Fibroblast of skin of abdomen (primary cell): ENCODE data around the gene NSA2. TPM values are rescaled to one million over a fixed set of nuclear protein-coding genes. Genes with fewer than 3 reads are reported as not detected.
"Not testable (repeated sequence)": the region's sequence is repeated elsewhere in the genome, so short reads cannot be mapped to it uniquely, and the experiment has no call there.

Source experiments
- DNase-seq: peaks from one replicate; pipeline ENCODE4 v3.0.0-alpha.2; 2013
- polyA plus RNA-seq, 2 experiments: library from polyadenylated mRNA; unstranded; fragments of 120-200 nt; gene quantifications; one replicate each; pipeline ENCODE4 v1.2.1, GENCODE V29; 2013; ENCODE audit not compliant: insufficient read length in 2 of 2

Gene NSA2
- 149 TPM for polyA plus RNA-seq (2013, experiment 1 of 2; ENCODE audit: insufficient read length)
- polyA plus RNA-seq (2013, experiment 2 of 2; ENCODE audit: insufficient read length) = 150 TPM

DNA sequence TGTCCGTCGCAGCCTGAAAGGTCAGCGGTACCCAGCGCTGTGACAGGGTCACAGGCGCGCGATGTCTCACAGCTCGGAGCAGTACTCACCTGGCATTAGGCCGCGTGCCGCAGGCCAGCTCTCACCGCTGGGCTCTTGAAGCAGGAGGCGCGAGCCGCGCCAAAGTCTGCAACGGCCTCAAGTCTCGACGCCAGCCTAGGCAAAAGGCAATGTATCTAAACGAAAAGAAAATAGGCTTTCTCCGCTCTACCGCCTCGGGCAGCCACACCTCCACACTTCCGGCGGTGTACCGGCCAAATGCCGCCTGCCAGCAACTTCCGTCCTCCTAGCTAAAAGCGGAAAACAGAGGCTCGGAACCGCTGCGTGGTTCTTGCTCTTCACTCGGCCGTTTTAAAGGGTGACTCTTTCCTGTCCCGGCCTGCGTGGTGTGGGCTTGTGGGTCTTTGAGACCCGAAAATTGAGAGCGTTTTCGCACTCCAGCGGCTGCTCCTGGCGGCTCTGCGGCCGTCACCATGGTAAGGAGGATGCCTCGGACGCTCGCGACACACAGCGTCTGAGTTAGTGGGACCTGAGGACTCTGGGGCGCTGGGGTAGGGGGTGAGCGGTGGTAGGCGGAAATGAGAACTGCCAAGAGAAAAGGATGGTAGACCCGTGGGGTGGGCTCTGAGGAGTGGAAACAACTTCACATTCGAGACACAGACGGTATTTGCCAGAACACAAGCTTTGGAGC, at the start of gene NSA2, which contains the start of gene GFM2:
Gene NSA2 (plus strand): TSS at position 401 of the 730 bp plus-strand sequence. CDS start 112 bp downstream, at position 513.
Gene GFM2 (minus strand): TSS at position 269 of the 730 bp plus-strand sequence. CDS start 3,375 bp downstream, outside the sequence.
- peak; percentile 92 for DNase-seq

DNA sequence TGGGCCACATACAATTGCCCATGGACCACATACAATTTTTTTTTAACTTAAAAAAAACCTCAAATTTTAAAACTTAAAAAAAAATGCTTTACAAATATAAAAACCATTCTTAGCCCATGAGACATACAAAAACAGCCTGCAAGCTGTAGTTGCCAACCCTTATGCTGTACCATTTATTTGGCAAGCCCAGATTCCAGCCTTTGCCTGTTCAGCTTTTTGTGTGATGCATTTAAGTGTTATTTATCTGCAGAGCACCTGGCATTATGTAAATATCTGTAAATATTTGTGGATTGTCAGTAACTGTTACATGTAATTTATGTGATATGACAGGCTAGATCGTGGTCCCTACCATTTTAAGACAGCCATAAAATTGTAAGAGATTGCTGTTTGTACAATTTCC, 49.5 kb upstream of the NSA2 start:
- DNase-seq = no peak

DNA sequence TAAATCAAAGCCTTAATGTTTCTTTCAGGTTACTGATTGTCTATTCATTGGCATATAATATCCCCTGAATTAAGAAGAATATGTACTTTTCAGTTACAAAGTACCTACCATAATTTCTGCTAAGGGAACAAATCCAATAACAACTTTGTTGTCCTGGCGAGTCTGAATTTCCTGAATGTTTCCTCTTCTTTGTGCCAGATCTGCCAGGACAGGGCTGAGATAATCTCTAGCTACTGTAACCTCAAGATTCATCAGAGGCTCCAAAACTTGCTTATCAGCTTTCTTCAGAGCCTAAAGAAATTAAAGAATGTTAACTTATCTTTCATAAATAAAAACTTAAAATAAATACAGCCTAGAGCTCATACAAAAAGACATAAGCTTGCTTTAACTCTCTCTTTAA, 44.8 kb upstream of the NSA2 start:
- no peak for DNase-seq

DNA sequence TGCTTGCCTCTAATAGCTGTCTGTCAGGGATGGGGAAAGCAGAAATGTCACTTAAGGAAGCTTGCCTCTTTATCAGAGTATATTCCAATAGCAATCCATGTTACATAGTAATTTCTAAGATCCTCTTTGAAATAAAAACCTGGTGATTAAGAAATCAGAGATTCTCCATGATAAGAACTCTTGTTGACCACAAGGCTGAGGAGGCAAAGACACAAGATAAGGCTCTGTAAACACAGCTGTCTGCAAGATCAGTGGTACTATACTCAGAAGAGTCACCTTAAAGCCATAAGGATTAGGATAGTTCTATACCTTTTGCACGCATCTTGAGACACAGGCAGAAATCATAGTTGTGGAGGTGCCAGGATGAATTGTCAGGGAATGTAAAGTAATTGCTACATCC, 41.7 kb upstream of the NSA2 start:
- no peak for DNase-seq

DNA sequence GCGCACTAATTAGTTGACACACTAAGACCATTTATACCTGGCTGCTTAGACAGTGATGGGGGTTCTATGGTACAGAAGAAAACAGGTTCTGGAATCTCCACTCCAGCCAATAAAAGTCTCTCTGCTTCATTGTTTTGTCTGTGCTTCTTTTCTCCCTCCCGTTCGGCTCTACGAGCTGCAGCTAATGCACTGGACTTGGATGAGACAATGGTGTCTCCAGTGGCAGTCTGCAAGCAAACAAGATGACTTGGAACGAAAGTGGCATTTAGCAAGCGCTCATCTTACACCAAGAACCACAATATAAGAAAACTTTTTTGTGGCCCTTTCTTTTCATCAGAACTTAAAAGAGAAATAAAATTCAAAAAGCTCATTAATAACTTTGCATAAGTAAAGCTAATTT, 30.3 kb upstream of the NSA2 start:
- DNase-seq = no peak

DNA sequence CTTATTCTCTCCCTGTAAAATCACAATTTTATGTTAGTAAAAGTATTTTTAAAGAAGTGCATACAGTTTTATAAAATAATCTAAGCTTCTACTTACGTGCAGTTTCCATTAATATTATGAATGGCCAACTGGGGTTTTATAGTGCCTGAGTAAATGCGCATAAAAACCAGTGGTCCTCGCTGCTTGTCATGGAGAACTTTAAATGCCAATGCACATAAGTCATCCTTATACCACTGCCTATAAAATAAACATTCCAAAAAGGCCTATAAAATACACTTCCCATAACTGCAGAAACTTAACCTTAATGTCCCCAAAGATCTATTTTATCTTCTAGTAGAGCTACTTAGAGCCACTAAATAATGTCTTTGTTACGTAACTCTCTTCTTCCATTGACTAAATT, 28.6 kb upstream of the NSA2 start:
- no peak for DNase-seq

DNA sequence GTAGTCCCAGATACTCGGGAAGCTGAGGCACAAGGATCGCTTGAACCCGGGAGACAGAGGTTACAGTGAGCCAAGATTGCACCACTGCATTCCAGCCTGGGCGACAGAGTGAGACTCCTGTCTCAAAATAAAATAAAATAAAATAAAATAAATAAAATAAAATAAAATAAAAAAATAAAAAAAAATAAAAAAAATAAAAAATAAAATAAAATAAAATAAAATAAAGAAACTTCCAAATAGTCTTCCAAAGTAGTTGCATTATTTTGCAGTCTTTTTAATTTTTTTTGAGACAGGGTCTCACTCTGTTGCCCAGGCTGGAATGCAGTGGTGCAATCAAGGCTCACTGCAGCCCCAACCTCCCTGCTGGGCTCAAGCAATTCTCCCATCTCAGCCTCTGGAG, 18.3 kb upstream of the NSA2 start:
- not testable (repeated sequence) for DNase-seq

DNA sequence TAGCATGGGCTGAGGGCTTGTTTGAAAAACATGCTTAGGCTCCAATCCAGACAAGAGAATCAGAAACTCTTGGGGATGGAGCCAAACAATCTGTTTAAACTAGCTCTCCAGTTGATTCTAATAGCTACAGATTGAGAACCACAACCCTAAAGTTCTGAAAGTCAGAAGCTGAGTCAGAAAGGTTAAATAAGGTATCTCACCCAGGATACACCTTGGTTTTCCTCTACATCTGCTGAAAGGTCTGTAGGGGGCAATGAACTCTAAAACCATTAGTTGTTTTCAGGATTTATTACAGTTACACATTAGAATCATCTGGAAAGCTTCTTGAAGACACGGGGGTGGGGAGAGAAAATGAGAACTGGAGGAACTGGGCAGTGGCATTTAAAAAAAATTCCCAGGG, 5.8 kb upstream of the NSA2 start:
- no peak for DNase-seq

DNA sequence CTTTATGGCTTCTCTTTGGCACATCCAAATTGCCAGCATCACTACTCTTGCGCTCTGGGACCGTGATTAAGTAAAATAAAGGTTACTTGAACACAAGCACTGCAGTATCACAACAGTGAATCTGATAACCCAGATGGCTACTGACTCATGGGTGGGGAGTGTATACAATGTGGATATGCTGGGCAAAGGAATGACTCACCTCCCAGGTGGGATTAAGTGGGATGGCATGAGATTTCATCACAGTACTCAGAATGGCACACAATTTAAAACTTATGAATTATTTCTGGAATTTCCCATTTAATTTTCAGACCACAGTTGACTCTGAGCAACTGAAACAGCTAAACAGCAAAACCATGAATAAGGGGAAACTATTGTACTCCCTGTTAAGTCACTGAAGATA, 4.5 kb upstream of the NSA2 start:
- DNase-seq = peak; percentile 60

DNA sequence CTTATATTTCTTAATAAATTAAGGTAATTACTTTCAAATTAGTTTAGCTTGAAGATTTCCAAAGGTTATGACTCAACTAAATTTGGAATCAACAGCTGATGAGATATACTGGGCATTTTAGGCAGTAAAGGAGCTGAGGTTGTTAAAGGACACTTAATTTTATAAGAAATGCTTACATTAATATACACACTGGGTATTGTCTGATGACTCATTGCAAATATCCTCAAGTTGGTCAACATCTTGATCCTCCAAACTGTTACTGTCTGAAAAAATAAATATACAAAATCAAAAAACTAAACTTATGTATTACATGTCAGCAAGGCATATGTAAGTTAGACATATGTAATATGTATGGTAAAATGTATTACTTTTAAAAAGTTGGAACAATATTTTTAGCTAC, 3.5 kb upstream of the NSA2 start:
- DNase-seq = no peak

DNA sequence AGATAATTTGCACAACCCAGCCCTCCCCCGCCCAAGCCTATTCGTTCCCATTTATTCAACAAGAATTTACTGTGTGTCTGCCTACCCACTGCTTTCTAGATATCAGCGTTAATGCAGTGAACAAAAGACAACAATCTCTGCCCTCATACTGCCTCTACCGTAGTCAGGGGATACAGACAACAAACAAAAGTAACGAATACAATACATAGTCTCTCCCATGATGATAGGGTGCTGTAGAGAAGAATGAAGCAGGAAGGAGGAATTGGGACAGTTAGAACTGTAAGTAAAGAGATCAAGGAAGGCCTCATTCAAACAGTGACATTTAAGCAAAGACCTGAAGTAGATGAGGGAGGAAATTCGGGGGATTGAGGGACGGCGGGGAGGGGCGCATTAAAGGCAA, 1.8 kb upstream of the NSA2 start:
- DNase-seq = no peak

DNA sequence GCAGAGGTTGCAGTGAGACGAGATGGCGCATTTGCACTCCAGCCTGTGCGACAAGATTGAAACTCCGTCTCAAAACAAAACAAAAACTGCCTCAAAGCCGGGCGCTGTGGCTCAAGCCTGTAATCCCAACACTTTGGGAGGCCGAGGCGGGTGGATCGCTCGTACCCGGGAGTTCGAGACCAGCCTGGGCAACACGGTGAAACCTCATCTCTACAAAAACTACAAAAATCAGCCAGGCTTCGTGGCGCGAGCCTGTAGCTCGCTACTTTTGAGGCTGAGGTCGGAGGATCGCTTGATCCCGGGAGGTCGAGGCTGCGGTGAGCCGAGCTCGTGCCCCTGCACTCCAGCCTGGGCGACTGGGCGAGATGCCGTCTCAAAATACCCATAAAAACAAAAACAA, 1.1 kb upstream of the NSA2 start:
- no peak for DNase-seq

DNA sequence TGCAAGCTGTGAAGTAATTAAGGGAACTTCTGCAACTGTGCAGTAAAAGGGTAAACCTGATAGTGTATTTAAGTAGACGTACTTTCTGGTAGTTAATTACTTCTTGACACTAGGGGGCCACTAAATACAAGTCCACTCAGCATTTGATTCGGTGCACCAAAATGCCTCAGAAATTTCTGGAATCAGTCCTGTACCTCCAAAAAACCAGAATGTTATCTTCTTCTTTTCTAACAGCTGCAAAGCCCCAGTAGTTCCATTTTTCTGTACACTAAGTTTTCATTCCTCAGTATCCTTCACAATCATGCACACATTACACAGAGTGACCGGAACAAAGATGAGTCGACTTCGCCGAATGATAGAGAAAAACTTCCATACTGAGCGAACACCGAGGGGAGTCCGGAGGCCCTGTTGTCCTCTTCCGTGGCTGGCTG, 616 bp upstream of the NSA2 start:
- peak; percentile 17 for DNase-seq

DNA sequence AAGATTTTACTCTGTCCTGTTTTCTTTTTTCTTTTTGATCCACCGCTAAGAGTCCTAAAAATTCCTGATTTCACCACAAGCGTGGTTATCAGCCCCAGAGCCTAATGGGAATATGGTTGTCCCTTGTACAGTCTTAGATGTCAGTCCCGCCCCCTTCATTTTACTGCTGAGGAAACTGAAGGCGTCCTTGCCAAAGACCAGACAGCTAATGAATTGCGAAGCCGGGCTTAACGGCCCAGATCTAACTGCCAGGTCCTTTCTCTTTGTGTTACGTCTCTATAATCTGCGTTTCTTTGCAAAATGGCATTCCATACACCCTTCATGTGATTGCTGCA, 497 bp downstream of the NSA2 start:
- peak; percentile 29 for DNase-seq

DNA sequence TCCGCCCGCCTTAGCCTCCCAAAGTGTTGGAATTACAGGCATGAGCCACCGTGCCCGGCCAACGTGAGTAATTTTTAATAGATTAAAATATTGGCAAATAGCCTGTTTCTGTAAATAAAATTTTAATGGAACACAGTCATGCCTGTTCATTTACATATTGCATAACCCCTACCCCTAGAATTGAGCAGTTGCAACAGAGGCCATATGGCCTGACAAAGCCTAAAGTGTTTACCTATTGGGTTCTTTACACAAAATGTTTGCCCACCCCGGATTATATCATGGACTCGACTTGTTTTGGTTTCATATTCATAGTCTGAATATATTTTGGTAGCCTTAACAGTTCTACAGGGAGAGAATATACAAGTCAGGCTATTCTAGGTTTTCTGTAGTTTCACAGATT, 5.3 kb downstream of the NSA2 start:
- no peak for DNase-seq

DNA sequence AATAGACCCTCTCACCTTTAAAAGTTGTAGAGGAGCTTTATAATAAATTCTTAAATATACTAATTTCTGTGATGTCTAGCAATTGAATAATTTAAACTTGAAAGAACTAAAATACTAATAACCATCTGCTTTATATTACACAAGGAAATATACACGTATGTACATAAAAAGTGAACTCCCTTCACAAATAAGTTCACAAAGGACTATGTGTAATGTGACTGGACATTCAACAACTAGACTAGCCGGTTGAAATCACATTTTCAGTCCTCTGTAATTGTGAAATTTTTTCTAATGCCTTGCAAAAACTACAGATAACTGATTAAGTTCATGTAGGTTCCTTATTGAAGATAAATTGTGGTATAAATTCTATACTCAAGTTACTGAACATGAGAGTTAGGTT, 11.6 kb downstream of the NSA2 start:
- no peak for DNase-seq

DNA sequence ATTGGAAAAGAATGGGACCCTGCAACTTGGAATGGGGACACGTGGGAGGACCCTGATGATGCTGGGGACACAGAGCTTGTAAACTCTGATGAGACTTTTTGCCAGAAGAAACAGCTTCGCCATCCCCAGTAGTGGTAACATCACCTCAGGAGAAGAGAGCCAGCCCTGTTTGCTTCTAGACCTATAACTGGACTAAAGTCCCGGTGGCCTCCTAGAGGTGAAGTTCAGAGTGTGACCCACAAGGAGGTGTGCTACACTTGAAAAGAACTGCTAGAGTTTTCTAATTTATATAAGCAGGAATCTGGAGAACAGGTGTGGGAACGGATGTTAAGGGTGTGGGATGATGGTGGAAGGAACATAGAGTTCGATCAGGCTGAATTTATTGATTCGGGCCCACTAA, 19.8 kb downstream of the NSA2 start:
- no peak for DNase-seq

DNA sequence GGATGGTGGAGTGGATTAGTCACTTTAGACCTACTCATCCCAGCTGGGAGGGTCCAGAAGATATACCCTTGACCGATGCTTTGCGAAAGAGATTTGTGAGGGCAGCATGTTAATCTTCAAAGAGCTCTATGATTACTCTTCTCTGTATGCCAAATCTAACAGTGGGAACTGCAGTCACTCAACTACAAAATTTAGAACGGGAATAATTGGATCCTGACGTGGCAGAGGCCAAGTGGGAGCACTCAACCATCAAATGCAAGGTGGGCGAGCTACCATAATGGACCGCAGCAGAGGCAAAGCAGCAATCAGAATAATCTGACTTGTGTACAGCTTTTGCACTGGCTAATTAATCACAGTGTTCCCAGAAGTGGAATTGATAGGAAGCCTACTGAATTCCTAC, 20.4 kb downstream of the NSA2 start:
- DNase-seq = no peak

DNA sequence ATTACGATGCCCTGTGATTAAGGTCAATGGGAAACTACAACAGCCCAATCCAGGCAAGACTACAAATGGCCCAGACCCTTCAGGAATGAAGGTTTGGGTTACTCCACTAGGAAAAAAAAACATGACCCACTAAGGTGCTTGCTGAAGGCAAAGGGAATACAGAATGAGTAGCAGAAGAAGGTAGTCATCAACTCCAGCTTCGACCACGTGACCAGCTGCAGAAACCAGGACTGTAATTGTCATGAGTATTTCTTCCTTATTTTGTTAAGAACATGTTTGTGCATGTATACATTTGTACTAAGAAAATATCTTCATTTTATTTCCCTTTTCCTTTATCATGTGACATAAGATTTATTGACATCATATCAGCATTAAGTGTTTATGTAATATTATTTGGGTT, 24.6 kb downstream of the NSA2 start:
- DNase-seq = not testable (repeated sequence)

DNA sequence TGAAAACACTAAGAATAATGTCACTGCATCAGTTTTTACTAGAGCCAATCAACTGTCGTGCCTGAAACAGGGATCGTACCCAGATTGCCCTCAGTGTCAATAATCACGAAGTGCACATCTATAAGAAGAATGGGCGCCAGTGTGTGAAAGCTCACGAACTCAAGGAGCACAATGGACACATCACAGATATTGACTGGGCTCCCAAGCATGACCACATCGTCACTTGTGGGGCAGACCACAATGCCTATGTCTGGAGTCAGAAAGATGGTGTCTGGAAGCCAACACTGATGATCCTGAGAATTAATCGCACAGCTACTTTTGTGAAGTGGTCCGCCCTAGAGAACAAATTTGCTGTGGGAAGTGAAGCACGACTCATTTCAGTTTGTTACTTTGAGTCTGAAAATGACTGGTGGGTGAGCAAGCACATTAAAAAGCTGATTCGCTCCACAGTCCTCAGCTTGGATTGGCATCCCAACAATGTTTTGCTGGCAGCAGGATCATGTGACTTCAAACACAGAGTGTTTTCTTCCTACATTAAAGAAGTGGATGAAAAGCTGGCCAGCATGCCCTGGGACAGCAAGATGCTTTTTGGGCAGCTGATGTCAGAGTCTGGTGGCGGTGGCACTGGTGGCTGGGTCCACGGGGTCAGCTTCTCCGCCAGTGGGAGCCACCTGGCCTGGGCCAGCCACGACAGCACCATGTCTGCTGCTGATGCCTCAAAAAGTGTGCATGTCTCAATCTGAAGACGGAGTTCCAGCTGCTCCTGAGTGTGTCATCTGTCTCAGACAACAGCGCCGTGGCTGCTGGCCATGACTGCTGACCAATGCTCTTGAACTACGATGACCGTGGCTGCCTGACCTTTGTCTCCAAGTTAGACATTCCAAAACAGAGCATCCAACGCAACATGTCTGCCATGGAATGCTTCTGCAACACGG, 32.2 kb downstream of the NSA2 start:
- DNase-seq = peak; percentile 30

DNA sequence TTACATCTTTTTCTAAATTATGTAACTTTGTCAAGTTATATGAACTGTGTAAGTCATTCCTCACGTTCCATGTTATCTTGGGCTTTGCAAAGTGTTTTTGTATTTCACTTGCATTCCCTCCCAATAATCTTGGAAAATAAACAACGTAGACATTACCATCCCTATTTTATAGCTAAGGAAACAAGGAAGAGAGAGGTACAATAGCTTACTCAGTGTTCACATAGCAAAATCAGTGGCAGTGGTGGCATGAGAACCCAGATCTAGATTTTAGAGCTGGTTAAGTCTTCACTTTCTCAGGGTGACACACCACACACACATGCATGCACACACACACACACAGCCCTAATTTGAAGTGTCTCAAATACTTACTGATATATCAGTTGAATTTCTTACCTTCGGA, 34.1 kb downstream of the NSA2 start:
- no peak for DNase-seq

DNA sequence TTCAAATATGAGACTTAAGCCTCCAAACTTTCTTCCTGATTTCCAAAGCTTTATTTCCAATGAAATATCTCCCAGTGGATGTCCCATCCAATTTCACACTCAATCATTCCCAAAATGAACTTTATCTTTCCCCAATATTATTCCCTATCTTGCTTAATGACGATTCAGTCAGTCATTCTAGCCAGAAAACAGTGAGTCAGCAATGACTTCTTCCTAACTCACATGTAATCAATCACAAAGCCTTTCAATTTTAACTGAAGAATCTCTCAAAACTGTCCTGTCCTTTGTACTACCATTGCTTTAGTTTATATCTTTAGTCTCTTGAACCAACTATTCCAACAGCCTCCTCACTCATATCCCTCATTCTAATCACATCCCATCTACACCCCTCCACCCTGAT, 34.9 kb downstream of the NSA2 start:
- DNase-seq = peak; percentile 36

DNA sequence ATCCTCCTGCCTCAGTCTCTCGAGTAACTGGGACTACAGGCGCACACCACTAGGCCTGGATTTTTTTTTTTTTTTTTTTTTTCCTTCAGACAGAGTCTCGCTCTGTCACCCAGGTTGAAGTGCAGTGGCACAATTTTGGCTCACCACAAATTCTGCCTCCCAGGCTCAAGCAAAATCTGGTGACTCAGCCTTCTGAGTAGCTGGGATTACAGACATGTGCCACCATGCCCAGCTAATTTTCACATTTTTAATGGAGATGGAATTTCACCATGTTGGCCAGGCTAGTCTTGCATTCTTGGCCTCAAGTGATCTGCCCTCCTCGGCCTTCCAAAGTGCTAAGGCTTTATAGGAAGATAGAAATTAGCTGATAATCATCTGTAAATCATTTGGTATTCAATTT, 43.9 kb downstream of the NSA2 start:
- no peak for DNase-seq

DNA sequence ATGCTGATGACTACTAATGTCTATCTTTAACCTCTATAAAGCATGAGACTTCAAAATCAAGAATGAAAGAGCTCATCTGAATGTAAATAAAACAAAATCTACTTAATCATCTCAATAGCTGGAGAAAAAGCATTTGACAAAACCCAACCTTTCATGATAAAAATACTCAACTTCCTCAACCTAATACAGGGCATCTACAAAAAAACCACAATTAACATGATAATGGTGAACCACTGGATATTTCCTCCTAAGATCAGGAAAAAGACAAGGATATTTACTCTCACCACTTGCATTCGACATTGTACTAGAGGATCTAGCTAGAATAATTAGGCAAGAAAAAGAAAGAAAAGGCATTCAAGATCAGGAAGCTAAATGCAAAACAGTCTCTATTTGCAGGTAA, 49.8 kb downstream of the NSA2 start:
- DNase-seq = no peak
